HG02943 (cell line): Measurements from ENCODE around the gene EDEM3.
"Not testable (repeated sequence)": the region's sequence is repeated elsewhere in the genome, so short reads cannot be mapped to it uniquely, and the experiment has no call there.

Experiments used
- ATAC-seq: cut with Tn5 transposase; IDR thresholded peaks from one replicate; pipeline ENCODE4 v1.9.1; 2021; ENCODE audit warnings: mild to moderate bottlenecking, low read depth, moderate library complexity; ENCODE audit not compliant: unreplicated experiment

Gene EDEM3

GRCh38 chr1:184770181-184770979, 15.7 kb upstream of the EDEM3 start:
- ATAC-seq = no peak

- ATAC-seq = no peak
Measured at GRCh38 chr1:184769241-184769640, 14.6 kb upstream of the EDEM3 start.

- ATAC-seq = no peak
Measured at GRCh38 chr1:184768467-184768866, 13.8 kb upstream of the EDEM3 start.

GRCh38 chr1:184767591-184767990, 12.9 kb upstream of the EDEM3 start:
- ATAC-seq = no peak

- ATAC-seq = no peak
Measured at GRCh38 chr1:184764483-184764882, 9.8 kb upstream of the EDEM3 start.

- not testable (repeated sequence) for ATAC-seq
Measured at GRCh38 chr1:184763520-184763919, 8.9 kb upstream of the EDEM3 start.

- ATAC-seq = no peak
Measured at GRCh38 chr1:184761969-184762485, 7.4 kb upstream of the EDEM3 start.

- ATAC-seq = no peak
Measured at GRCh38 chr1:184759651-184760050, 5.0 kb upstream of the EDEM3 start.

GRCh38 chr1:184759112-184759511, 4.5 kb upstream of the EDEM3 start:
- no peak for ATAC-seq

GRCh38 chr1:184757891-184758290, 3.2 kb upstream of the EDEM3 start:
- ATAC-seq = no peak

- ATAC-seq = no peak
Measured at GRCh38 chr1:184757406-184757805, 2.7 kb upstream of the EDEM3 start.

GRCh38 chr1:184755226-184756065, 788 bp upstream of the EDEM3 start:
- peak; percentile 5 for ATAC-seq

GRCh38 chr1:184753608-184754475, 816 bp downstream of the EDEM3 start:
- peak; percentile 6 for ATAC-seq

- no peak for ATAC-seq
Measured at GRCh38 chr1:184753117-184753516, 1.5 kb downstream of the EDEM3 start.

GRCh38 chr1:184752656-184753055, 2.0 kb downstream of the EDEM3 start:
- no peak for ATAC-seq

- ATAC-seq = no peak
Measured at GRCh38 chr1:184748740-184749139, 5.9 kb downstream of the EDEM3 start.

- ATAC-seq = peak; percentile 79
Measured at GRCh38 chr1:184747089-184747955, 7.3 kb downstream of the EDEM3 start.

- ATAC-seq = no peak
Measured at GRCh38 chr1:184745929-184746638, 8.6 kb downstream of the EDEM3 start.

GRCh38 chr1:184745110-184745509, 9.5 kb downstream of the EDEM3 start:
- ATAC-seq = no peak
